OCI-LY1 (cell line): ENCODE data around the gene RNF227.
"Not testable (repeated sequence)": the region's sequence is repeated elsewhere in the genome, so short reads cannot be mapped to it uniquely, and the experiment has no call there.

ENCODE experiments used
- H2AFZ ChIP-seq: fragments of 200-600 bp; sonication (generic), shearing (Covaris generic); 2 replicates; pipeline ENCODE4 v1.6.0; 2014; ENCODE audit warnings: antibody characterized with exemption, mild to moderate bottlenecking, low read length
- H3F3A ChIP-seq: fragments of 200-600 bp; sonication (generic), shearing (Covaris generic); 2 replicates; pipeline ENCODE4 v1.6.0; 2014; ENCODE audit warnings: mild to moderate bottlenecking, antibody characterized with exemption, low read length, moderate library complexity; ENCODE audit not compliant: insufficient read depth
- H3K27ac ChIP-seq: fragments of 200-600 bp; sonication (generic); 2 replicates; pipeline ENCODE4 v1.5.1; 2014; ENCODE audit warnings: low read length, mixed run types, mild to moderate bottlenecking, low read depth; ENCODE audit not compliant: poor library complexity, severe bottlenecking
- H3K27me3 ChIP-seq: fragments of 200-600 bp; sonication (generic); 2 replicates; pipeline ENCODE4 v1.6.0; 2014; ENCODE audit warnings: antibody characterized with exemption, mild to moderate bottlenecking, low read length, moderate library complexity; ENCODE audit not compliant: insufficient read depth
- H3K36me3 ChIP-seq: fragments of 200-600 bp; sonication (generic); 2 replicates; pipeline ENCODE4 v1.6.1; 2014; ENCODE audit warnings: mild to moderate bottlenecking, antibody characterized with exemption, low read length, moderate library complexity, mixed read lengths; ENCODE audit not compliant: insufficient read depth
- H3K4me1 ChIP-seq: fragments of 200-600 bp; sonication (generic); 2 replicates; pipeline ENCODE4 v1.5.1; 2014; ENCODE audit warnings: mild to moderate bottlenecking, low read length, moderate library complexity; ENCODE audit not compliant: insufficient read depth, severe bottlenecking
- H3K4me2 ChIP-seq: fragments of 200-600 bp; sonication (generic), shearing (Covaris generic); 2 replicates; pipeline ENCODE4 v1.6.1; 2014; ENCODE audit warnings: low read length
- H3K4me3 ChIP-seq: fragments of 200-600 bp; sonication (generic); 2 replicates; pipeline ENCODE4 v1.5.1; 2014; ENCODE audit warnings: low read length, low read depth, mild to moderate bottlenecking, mixed read lengths; ENCODE audit not compliant: poor library complexity, severe bottlenecking
- H3K79me2 ChIP-seq: fragments of 200-600 bp; shearing (Covaris generic); 2 replicates; pipeline ENCODE4 v1.6.1; 2016; ENCODE audit warnings: mixed run types, low read length, mixed read lengths; ENCODE audit not compliant: insufficient read depth
- H3K9ac ChIP-seq: fragments of 200-600 bp; sonication (generic), shearing (Covaris generic); 2 replicates; pipeline ENCODE4 v1.6.1; 2014; ENCODE audit warnings: mild to moderate bottlenecking, low read length, mixed read lengths
- H3K9me2 ChIP-seq: fragments of 200-600 bp; sonication (generic), shearing (Covaris generic); 2 replicates; pipeline ENCODE4 v1.6.1; 2014; ENCODE audit warnings: low read depth, mild to moderate bottlenecking, low read length, mixed read lengths
- H3K9me3 ChIP-seq: fragments of 200-600 bp; shearing (Covaris generic); 2 replicates; pipeline ENCODE4 v1.6.1; 2014; ENCODE audit warnings: low read length, mixed read lengths
- H4K20me1 ChIP-seq: fragments of 200-600 bp; sonication (generic), shearing (Covaris generic); 2 replicates; pipeline ENCODE4 v1.6.0; 2016; ENCODE audit warnings: mild to moderate bottlenecking, low read length; ENCODE audit not compliant: insufficient read depth
- EZH2 ChIP-seq: fragments of 200-600 bp; sonication (generic), shearing (Covaris generic); IDR thresholded peaks from 2 replicates; pipeline ENCODE4 v1.8.0; 2017; ENCODE audit warnings: borderline replicate concordance, mixed run types, mild to moderate bottlenecking, antibody characterized with exemption, low read length, moderate library complexity, mixed read lengths
- TF ChIP-seq, protein P1 (sequence below): fragments of 200-600 bp; sonication (generic), shearing (Covaris generic); IDR thresholded peaks from 2 replicates; pipeline ENCODE4 v1.5.1; 2017; ENCODE audit warnings: mild to moderate bottlenecking, antibody characterized with exemption, low read length, moderate library complexity, mixed read lengths

RNF227 gene

DNA sequence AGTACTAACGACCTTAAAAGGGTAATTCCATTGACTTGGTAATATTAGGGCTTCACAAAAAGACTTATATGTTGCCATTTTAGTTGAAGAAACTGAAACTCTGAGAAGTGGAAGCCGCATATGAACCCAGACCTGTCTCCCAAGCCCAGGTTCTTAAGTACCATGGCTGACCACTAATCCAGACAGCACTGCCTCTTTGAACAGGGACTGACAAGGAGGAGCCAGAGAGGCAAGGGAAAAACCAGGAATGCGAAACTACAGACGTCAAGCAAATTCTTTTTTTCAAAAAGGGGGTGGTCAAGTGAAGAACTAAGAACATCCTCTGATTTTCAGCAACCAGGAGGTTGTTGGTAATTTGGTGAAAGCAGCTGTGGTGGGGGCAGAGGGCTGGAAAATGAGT lies 43.0 kb downstream of the RNF227 start:
- TF ChIP-seq EZH2 = no peak
- TF ChIP-seq, protein P1, sequence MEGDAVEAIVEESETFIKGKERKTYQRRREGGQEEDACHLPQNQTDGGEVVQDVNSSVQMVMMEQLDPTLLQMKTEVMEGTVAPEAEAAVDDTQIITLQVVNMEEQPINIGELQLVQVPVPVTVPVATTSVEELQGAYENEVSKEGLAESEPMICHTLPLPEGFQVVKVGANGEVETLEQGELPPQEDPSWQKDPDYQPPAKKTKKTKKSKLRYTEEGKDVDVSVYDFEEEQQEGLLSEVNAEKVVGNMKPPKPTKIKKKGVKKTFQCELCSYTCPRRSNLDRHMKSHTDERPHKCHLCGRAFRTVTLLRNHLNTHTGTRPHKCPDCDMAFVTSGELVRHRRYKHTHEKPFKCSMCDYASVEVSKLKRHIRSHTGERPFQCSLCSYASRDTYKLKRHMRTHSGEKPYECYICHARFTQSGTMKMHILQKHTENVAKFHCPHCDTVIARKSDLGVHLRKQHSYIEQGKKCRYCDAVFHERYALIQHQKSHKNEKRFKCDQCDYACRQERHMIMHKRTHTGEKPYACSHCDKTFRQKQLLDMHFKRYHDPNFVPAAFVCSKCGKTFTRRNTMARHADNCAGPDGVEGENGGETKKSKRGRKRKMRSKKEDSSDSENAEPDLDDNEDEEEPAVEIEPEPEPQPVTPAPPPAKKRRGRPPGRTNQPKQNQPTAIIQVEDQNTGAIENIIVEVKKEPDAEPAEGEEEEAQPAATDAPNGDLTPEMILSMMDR = no peak
- Histone ChIP-seq H3K79me2 (no peaks in the 10 kb centered on the region), H3K4me3 (no peak overlapping the region), H3K9me2 (no peaks in the 10 kb centered on the region), H3K36me3 (peaks cover 46% of the 10 kb centered on the region), H4K20me1 (no peaks in the 10 kb centered on the region), H3K27me3 (no peaks in the 10 kb centered on the region), H3K9ac (no peak overlapping the region), H3K4me2 (no peak overlapping the region), H3K4me1 (no peaks in the 10 kb centered on the region), H2AFZ (no peak overlapping the region), H3F3A (no peaks in the 10 kb centered on the region), H3K27ac (no peak overlapping the region), H3K9me3 (no peaks in the 10 kb centered on the region)

DNA sequence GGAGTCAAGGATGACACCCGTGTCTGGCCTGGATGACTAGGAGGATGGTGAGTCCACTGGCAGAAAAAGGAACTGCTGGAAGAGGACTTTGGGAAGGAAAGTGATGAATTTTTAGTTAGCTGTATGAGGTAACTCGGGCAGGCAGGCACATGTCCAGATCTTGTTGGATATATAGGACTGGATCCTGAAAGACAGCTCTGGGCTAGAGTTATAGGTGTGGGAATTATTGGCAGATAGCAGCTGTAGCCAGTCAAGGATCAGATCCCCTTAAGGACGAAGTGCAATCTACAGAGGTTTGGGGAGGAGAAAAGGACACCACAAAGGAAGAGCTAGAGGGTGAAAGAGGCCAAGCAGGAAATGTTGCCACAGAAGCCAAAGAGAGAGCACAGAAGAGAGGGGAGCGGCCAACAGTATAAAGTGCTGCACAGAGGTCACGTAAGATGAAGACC lies 48.2 kb downstream of the RNF227 start:
- Histone ChIP-seq H3K9me2 (no peaks in the 10 kb centered on the region), H3K27me3 (no peaks in the 10 kb centered on the region), H3K9me3 (no peaks in the 10 kb centered on the region), H3K4me1 (peaks cover 5% of the 10 kb centered on the region), H3K4me2 (no peak overlapping the region), H2AFZ (no peak overlapping the region), H3K9ac (no peak overlapping the region), H3K27ac (no peak overlapping the region), H3K79me2 (no peaks in the 10 kb centered on the region), H3K36me3 (peaks cover 44% of the 10 kb centered on the region), H4K20me1 (no peaks in the 10 kb centered on the region), H3F3A (no peaks in the 10 kb centered on the region), H3K4me3 (no peak overlapping the region)
- TF ChIP-seq EZH2 = no peak
- TF ChIP-seq, protein P1 = no peak

DNA sequence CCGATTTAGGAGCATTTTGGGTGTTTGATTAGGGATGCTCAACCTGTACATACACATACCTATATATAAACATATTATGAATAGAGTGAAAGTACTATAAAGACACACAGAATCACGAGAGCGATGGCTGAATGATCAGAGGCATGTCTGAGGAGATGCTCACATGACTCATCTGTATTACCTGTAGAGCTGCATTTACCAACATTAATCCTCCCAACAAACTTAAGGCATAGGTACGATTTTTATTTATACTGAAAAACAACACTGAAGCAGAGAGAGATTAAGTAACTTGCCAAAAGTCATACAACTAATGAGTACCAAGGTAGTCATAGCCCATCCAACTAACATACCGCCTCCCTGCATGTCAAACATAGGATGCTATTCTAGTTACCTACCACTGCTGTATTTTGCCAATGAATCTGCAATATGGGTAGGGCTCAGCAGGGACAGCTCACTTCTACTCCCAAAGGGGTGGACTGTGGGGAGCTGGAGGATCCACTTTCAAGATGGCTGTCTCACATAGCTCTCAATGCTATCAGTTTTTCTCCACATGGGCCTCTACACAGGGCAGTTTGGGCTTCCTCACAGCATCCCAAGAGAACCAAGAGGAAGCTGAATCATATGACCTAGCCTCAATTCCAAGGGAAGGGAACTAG lies 51.0 kb downstream of the RNF227 start:
- H3K9me2 ChIP-seq = no peaks in the 10 kb centered on the region
- H3K4me1 ChIP-seq = peaks cover 8% of the 10 kb centered on the region
- no peak overlapping the region for H2AFZ ChIP-seq
- no peaks in the 10 kb centered on the region for H3F3A ChIP-seq
- H3K79me2 ChIP-seq = no peaks in the 10 kb centered on the region
- H3K9ac ChIP-seq = no peak overlapping the region
- TF ChIP-seq, protein P1 = no peak
- no peak for TF ChIP-seq EZH2
- H3K4me3 ChIP-seq = no peak overlapping the region
- H3K27me3 ChIP-seq = no peaks in the 10 kb centered on the region
- H3K27ac ChIP-seq = no peak overlapping the region
- no peaks in the 10 kb centered on the region for H4K20me1 ChIP-seq
- H3K9me3 ChIP-seq = no peaks in the 10 kb centered on the region
- H3K4me2 ChIP-seq = no peak overlapping the region
- peaks cover 55% of the 10 kb centered on the region for H3K36me3 ChIP-seq

DNA sequence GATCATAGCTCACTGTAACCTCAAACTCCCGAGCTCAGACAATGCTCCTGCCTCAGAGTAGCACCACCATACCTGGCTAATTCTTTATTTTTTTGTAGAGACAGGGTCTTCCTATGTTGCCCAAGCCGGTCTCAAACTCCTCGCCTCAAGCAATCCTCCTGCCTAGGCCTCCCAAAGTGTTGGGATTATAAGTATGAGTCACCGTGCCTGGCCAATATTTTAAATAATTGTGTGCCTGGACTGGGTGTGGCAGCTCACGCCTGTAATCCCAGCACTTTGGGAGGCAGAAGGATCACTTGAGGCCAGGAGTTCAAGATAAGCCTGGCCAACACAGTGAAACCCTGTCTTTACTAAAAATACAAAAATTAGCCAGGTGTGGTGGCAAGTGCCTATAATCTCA lies 51.7 kb downstream of the RNF227 start:
- H3K4me3 ChIP-seq, H3K27ac ChIP-seq, H3K27me3 ChIP-seq, H3K9me3 ChIP-seq, H3K9ac ChIP-seq, H2AFZ ChIP-seq, H3K79me2 ChIP-seq, H3F3A ChIP-seq, H4K20me1 ChIP-seq, H3K4me2 ChIP-seq, H3K9me2 ChIP-seq: not testable (repeated sequence)
- Histone ChIP-seq H3K36me3 (peaks cover 55% of the 10 kb centered on the region), H3K4me1 (peaks cover 12% of the 10 kb centered on the region)
